Measurements from ENCODE around the gene STOX2.

- TF ChIP-seq POLR2AphosphoS5 (IDR thresholded peaks at IDR 0.05; ENCODE audit: borderline replicate concordance, low read depth, low read length) (no peak), EZH2 (IDR thresholded peaks at IDR 0.05) (no peak)
Measured at GRCh38 chr4:183988874-183989273, 83.8 kb downstream of the STOX2 start.

Measured in SK-N-MC (cell line).